ENCODE data around the gene FAM168B. TPM values are rescaled to one million over a fixed set of nuclear protein-coding genes. Genes with fewer than 3 reads are reported as not detected.
"Not testable (repeated sequence)": the region's sequence is repeated elsewhere in the genome, so short reads cannot be mapped to it uniquely, and the experiment has no call there.

FAM168B gene
- total and polyA plus RNA-seq, 3 donors from 2014 or later = 76.3 to 165 (median 120) TPM

GRCh38 chr2:131077966-131078365, 15.3 kb downstream of the FAM168B start:
- Histone ChIP-seq H3K36me3 (ENCODE audit: low read depth, missing control alignments) (no peaks in the 10 kb centered on the region), H3K4me3 (no peak overlapping the region), H3K9me3 (no peaks in the 10 kb centered on the region), H3K27ac (no peak overlapping the region), H3K27me3 (no peaks in the 10 kb centered on the region), H3K4me1 (peaks cover 36% of the 10 kb centered on the region)
- DNase-seq = no peak
- TF ChIP-seq POLR2A (IDR thresholded peaks at IDR 0.05) (no peak), CTCF (IDR thresholded peaks at IDR 0.05) (no peak)
- intact Hi-C loops (cut with DNase I; ENCODE audit: low total_unique reads) = no loop called here
- WGBS, 2 donors = 72 to 89% methylated on average over 3 of the region's 3 CpGs

DNA sequence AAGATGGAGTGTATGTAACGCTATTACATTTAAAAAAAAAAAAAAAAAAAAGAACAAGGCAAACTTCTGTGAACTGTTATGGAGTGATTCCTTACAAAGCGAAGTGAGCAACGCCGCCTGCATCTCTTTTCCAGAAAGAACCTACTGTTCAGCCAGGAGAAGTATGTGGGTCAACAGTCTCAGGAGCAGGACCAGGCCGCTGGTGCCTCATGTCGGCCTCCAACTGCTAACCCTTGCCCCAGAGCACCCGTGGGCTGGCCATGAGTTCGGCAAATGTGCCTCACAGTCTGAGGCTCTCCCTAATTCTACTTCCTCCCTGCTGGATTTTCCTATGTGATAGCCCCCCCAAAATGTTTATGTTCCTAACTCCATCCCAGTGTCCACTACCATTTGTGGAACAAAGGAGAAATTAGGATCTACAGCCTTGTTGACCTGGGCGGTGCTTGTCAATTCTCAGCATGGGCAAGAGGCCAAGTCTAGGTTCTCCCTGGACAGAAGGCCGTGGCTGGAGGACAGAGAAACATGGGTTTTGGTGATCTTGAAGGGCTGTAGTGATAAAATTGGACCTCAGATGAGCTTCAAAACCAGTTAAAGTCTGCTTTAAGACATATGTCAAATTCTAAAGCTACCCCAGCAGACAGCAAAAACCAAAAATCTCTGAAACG, 15.9 kb downstream of the FAM168B start:
- 59 to 69% methylated on average over 11 of the region's 11 CpGs for WGBS, 2 donors
- Histone ChIP-seq H3K4me1 (peaks cover 31% of the 10 kb centered on the region), H3K27me3 (no peaks in the 10 kb centered on the region), H3K4me3 (no peak overlapping the region), H3K9me3 (no peaks in the 10 kb centered on the region), H3K27ac (peak overlapping the region; percentile 18 to 71), H3K36me3 (ENCODE audit: low read depth, missing control alignments) (no peaks in the 10 kb centered on the region)
- peak; percentile 44 for DNase-seq
- intact Hi-C loops (cut with DNase I; ENCODE audit: low total_unique reads) = no loop called here
- TF ChIP-seq POLR2A (IDR thresholded peaks at IDR 0.05) (no peak), CTCF (IDR thresholded peaks at IDR 0.05) (no peak)

- H3K27ac ChIP-seq = peak overlapping the region in 1 of 2 donors; percentile 38
- H3K36me3 ChIP-seq (ENCODE audit: low read depth, missing control alignments) = no peaks in the 10 kb centered on the region
- intact Hi-C loops (cut with DNase I; ENCODE audit: low total_unique reads) = no loop called here
- WGBS, 2 donors = 58 to 70% methylated on average over 5 of the region's 5 CpGs
- H3K4me1 ChIP-seq = peaks cover 25% of the 10 kb centered on the region
- no peaks in the 10 kb centered on the region for H3K9me3 ChIP-seq
- no peak for DNase-seq
- no peaks in the 10 kb centered on the region for H3K27me3 ChIP-seq
- no peak overlapping the region for H3K4me3 ChIP-seq
- no peak for TF ChIP-seq CTCF (IDR thresholded peaks at IDR 0.05)
- TF ChIP-seq POLR2A (IDR thresholded peaks at IDR 0.05) = no peak
These were observed 16.6 kb downstream of the FAM168B start for GRCh38 chr2:131076707-131077106.

GRCh38 chr2:131075578-131075977, 17.7 kb downstream of the FAM168B start:
- WGBS, 2 donors = 95 to 96% methylated on average over 15 of the region's 15 CpGs
- intact Hi-C loops (cut with DNase I; ENCODE audit: low total_unique reads); H3K9me3 ChIP-seq; DNase-seq; H3K27me3 ChIP-seq; H3K4me3 ChIP-seq; H3K36me3 ChIP-seq (ENCODE audit: low read depth, missing control alignments): not testable (repeated sequence)
- peaks cover 16% of the 10 kb centered on the region for H3K4me1 ChIP-seq
- H3K27ac ChIP-seq = peak overlapping the region in 1 of 2 donors; percentile 38

- H3K9me3 ChIP-seq; H3K27me3 ChIP-seq; H3K4me3 ChIP-seq; intact Hi-C loops (cut with DNase I; ENCODE audit: low total_unique reads); H3K36me3 ChIP-seq (ENCODE audit: low read depth, missing control alignments); H3K27ac ChIP-seq; DNase-seq: not testable (repeated sequence)
- WGBS, 2 donors = 92 to 95% methylated on average over 6 of the region's 6 CpGs
- peaks cover 10% of the 10 kb centered on the region for H3K4me1 ChIP-seq
These were observed 25.1 kb downstream of the FAM168B start for GRCh38 chr2:131068172-131068571.

Measured in testis (tissue), 3 donors.